A549 (cell line): ENCODE data around the gene BRINP1.

Experiments
- CEBPB ChIP-seq, 2 experiments: fragments of >200 bp in 1 of 2; sonication (Bioruptor Twin) in 1 of 2; formaldehyde crosslinking in 1 of 2; IDR thresholded peaks; 2 replicates each; pipeline ENCODE4 v1.6.1; 2012 to 2016
- CHD2 ChIP-seq: fragments of 150-350 bp; IDR thresholded peaks from 2 replicates; pipeline ENCODE4 v1.6.1; 2014; ENCODE audit warnings: low read length; ENCODE audit not compliant: partially characterized antibody
- HDAC2 ChIP-seq: fragments of 200-600 bp; sonication (generic); IDR thresholded peaks from 2 replicates; pipeline ENCODE4 v1.6.1; 2016
- JUN ChIP-seq, 2 experiments: fragments of >200 bp; sonication (Bioruptor Twin); formaldehyde crosslinking; IDR thresholded peaks; 2 replicates in 1 of 2; 3 replicates in 1 of 2; pipeline ENCODE4 v1.6.1; 2016 to 2017
- RCOR1 ChIP-seq: fragments of 150-350 bp; IDR thresholded peaks from 2 replicates; pipeline ENCODE4 v1.6.1; 2014; ENCODE audit warnings: antibody characterized with exemption, low read length, low read depth
- RNF2 ChIP-seq: fragments of 200-600 bp; sonication (generic); IDR thresholded peaks from 2 replicates; pipeline ENCODE4 v1.6.1; 2016; ENCODE audit warnings: low read depth, mild to moderate bottlenecking, antibody characterized with exemption, moderate library complexity, borderline replicate concordance
- SMC3 ChIP-seq: fragments of >200 bp; sonication (Bioruptor Twin); formaldehyde crosslinking; IDR thresholded peaks from 3 replicates; pipeline ENCODE4 v1.6.1; 2018; ENCODE audit warnings: inconsistent platforms
- TF ChIP-seq, protein P1 (sequence below): fragments of >200 bp; sonication (Bioruptor Twin); formaldehyde crosslinking; IDR thresholded peaks from 3 replicates; pipeline ENCODE4 v1.5.1; 2016
- TF ChIP-seq, protein P2 (sequence below): IDR thresholded peaks from 2 replicates; pipeline ENCODE4 v1.6.1; 2012
- TF ChIP-seq, protein P3 (sequence below): fragments of >200 bp; sonication (Bioruptor Twin); formaldehyde crosslinking; IDR thresholded peaks from 2 replicates; pipeline ENCODE4 v1.6.1; 2016

DNA sequence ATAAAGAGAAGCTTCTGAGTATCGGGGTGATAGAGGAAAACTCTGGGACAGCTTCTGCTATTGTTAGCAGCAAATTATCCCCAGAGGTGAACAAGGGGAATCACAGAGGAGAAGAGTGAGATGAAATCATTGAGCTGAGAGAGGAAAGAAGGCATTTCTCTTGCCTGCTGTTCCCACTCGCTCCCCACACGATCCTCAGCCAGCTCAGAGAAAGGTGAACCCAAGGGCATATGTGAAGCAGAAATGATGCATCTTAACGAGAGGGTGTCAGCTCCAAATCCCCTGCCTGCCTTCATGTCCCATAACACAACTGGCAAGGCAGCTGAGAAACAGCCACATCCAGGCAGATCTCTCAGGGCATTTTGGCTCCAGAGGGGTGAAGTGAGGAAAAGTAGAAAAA lies 111.6 kb downstream of the BRINP1 start:
- TF ChIP-seq, protein P1, sequence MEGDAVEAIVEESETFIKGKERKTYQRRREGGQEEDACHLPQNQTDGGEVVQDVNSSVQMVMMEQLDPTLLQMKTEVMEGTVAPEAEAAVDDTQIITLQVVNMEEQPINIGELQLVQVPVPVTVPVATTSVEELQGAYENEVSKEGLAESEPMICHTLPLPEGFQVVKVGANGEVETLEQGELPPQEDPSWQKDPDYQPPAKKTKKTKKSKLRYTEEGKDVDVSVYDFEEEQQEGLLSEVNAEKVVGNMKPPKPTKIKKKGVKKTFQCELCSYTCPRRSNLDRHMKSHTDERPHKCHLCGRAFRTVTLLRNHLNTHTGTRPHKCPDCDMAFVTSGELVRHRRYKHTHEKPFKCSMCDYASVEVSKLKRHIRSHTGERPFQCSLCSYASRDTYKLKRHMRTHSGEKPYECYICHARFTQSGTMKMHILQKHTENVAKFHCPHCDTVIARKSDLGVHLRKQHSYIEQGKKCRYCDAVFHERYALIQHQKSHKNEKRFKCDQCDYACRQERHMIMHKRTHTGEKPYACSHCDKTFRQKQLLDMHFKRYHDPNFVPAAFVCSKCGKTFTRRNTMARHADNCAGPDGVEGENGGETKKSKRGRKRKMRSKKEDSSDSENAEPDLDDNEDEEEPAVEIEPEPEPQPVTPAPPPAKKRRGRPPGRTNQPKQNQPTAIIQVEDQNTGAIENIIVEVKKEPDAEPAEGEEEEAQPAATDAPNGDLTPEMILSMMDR = no peak
- TF ChIP-seq RCOR1 (no peak), HDAC2 (no peak), CHD2 (no peak), CEBPB (IDR thresholded peaks at IDR 0.05) (no peak), JUN (IDR thresholded peaks at IDR 0.05) (no peak), RNF2 (no peak), SMC3 (no peak)
- TF ChIP-seq, protein P2, sequence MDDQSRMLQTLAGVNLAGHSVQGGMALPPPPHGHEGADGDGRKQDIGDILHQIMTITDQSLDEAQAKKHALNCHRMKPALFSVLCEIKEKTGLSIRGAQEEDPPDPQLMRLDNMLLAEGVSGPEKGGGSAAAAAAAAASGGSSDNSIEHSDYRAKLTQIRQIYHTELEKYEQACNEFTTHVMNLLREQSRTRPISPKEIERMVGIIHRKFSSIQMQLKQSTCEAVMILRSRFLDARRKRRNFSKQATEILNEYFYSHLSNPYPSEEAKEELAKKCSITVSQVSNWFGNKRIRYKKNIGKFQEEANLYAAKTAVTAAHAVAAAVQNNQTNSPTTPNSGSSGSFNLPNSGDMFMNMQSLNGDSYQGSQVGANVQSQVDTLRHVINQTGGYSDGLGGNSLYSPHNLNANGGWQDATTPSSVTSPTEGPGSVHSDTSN = no peak
- TF ChIP-seq, protein P3, sequence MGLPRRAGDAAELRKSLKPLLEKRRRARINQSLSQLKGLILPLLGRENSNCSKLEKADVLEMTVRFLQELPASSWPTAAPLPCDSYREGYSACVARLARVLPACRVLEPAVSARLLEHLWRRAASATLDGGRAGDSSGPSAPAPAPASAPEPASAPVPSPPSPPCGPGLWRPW = no peak
